NCI-H2196 treated with DMSO at 0.1 percent for 48 hours (cell line): ENCODE measurements around the gene ZNF750.

ENCODE experiments used
- DNase-seq: peaks from one replicate; lab custom pipeline; 2025; ENCODE audit not compliant: unreplicated experiment; lab: John Stamatoyannopoulos, UW

The ZNF750 gene

DNA sequence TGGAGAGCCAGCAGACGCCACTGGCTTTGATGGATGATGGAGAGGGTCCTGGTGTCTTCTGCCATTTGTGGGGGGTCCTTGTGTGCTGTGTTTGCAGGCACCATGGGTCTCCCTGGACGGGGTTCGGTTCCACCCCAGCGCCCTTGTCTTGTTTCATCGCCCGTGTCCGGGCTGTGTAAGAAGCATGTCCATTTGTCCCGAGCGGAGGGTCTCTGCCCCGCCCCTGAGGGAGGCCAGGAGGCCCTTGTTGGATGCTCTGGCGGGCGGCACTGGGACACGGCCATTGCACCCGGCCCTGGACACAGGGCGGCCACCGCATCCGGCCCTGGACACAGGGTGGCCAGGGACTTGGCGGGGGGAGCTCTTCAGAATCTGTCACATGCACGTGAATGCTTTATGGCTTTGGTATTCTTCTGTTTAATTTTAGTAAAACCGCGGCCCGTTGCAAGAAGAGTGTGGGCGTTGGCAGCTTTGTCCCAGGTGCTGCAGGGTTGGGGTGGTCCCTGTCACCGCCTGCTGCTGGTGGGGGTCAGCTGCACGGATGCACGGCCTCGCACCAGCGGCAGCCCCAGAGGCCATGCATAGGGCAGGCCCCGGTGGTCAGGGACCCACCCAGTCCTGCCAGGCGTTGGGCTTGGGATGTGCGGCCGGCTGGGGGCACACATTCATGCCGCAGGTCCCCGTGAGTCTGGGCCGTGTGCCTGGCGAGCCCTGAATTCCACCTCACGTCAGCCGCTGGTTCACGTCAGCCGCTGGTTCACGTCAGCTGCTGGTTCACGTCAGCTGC is 21.0 kb upstream of the ZNF750 start:
- no peak for DNase-seq

DNA sequence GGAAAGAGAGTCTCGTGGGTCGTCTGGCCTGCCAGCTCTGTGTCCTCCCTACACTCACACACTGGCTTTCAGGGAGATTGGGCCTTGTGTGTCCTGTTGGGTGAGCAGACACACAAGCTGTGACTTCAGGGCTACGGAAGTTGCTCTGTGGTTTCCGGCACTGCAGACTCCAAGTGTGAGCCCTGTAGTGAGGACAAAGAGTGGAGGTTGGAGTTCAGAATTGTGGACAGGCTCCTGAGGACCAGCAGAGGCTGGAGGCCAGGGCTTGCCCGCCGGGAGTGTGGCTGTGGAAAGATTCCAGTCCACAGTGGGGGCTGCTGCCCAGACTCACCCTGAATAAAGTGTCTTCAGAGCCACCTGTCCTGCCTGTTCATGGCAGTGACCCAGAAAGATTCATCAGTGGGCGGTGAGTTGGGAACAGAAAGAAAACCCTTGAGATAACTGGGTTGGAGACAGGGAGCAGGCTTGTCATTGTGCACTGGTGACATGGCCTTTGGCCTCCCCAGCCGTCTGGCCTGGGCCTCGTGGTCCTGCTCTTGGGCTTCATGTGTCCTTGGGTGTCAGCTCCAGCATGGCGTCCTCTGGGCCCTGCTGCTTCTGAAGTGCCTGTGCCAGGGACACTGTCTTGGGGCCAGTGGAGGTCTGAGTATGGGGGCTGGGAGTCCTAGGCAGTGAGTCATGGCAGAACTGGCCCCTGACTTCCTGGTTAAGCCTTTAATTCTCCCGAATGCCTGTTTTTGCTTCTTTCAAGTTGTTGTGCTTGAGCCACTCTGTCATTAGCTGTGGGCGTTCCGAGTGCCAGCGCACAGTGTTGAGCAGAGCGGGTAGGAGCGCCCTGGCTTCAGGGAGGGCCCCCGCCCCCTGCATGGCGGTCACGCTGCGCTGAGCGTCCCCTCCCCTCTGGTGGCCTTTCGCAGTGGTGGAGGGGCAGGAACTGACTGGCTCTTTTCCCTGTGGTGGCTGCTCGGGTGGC is 19.9 kb upstream of the ZNF750 start:
- DNase-seq: no peak

DNA sequence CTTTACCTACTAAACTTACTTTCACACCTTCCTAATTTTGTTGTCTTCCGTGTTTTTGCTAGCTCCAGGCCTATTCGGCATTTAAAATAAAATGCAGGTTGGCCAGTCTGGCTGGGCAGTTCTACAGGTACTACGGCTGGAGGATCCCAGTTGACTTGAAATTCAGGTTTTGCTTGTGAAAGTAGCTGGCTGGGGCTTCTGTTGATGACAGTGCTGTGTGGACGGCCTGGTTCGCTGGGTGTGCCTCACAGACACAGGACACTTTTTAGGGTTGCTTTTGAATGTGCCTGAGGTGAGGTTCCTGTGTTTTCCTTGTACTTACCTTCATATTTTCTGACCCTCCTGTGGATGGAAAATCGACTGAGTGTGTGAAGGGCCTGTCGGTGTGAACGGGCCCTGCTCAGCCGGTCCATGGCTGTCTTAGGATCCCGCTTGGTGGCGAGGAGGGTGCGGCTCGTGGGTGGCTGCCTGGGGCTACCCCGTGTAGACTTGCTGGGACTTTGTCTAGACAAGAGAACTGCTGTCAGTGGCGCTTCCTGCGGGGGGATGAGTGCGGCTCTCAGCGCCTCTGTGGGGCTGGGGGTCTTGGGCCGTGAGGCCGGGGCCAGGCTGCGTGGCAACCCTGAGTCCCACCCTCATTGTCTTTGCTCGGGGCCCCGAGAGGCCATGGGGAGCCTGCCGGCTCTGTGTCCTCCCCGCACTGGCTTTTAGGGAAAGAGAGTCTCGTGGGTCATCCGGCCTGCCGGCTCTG is 18.7 kb upstream of the ZNF750 start:
- DNase-seq: no peak

DNA sequence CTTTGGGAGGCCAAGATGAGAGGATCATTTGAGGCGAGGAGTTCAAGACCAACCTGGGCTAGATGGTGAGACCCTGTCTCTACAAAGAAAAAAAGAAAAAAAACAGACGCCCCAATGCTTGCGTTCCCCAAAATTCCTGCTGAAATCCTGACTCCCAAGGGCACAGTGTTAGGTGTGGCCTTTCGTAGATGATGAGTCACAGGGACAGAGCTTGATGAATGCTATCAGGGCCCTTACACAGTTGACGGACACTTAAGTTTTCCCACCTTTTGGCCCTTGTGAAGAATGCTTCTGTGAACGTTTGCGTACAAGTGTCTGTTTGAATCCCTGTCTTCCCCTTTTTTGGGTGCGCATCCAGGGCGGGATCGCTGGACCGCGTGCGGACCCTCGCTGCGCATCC is 16.5 kb upstream of the ZNF750 start:
- no peak for DNase-seq

DNA sequence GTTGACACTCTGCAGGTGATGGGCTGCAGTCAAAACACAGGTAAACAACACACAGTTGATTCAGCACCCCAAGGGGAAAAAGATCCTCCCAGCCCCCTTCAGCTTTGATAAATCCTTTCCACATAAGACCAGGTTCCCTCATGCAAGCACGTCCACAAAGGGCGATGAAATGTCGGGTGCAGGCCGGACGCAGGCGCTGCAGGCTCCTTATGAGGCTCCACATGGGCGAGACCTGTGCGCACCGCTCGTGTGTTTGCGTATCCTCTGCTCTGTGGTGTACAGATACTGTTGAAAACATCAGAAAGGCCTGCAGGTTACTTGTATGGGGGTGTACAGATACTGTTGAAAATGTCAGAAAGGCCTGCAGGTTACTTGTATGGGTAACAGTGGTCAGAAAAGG is 14.4 kb upstream of the ZNF750 start:
- no peak for DNase-seq

DNA sequence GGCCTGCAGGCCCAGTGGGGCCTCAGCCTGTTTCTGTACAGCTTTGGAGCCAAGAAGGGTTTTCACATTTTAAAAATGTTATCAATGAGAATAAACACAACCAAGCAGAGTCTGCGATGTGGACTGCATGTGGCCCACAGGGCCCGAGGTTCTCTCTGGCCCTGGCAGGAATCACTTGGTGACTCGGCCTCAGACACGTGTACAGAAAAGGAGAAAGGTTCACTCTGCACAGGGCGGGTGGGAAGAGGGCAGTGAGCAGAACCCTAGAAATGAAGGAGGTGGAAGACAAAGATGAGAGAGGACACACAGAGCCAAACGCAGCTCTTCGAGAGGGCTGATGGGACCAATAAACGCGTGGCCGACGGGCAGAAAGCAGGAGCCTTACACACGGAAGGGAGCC is 11.6 kb upstream of the ZNF750 start:
- DNase-seq: no peak

DNA sequence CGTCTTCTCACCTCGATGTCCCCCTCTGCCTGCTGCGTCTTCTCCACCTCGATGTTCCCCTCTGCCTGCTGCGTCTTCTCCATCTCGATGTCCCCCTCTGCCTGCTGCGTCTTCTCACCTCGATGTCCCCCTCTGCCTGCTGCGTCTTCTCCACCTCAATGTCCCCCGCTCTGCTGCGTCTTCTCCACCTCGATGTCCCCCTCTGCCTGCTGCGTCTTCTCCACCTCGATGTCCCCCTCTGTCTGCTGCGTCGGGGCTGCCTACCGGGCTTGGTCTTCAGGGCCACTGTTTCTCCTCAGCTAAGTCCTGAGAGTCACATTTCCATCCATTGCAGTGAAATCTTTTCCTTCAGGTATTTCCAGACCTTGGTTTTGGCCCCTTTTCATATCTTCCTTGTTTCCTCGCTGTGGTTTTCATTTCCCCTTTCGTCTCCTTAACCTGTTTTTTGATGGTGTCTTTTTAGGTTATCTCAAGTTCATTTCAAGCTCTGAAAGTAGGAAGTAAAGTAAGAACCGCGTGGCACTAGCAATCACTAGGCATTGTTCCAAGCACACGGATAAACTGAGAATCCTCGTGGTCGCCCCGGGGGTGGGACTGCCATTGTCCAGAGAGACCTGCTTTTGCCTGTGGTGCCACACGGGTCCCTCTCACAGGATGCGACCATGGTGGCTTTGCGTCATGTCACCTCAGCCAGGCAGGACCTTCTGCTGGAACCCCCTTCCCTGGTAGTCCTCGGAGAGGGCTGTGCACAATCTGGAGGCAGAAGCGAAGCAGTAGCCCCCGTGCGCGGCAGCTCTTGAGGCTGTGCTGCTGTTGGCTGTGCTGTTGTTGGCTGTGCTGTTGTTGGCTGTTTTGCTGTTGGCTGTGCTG is 9.5 kb upstream of the ZNF750 start:
- DNase-seq: no peak

DNA sequence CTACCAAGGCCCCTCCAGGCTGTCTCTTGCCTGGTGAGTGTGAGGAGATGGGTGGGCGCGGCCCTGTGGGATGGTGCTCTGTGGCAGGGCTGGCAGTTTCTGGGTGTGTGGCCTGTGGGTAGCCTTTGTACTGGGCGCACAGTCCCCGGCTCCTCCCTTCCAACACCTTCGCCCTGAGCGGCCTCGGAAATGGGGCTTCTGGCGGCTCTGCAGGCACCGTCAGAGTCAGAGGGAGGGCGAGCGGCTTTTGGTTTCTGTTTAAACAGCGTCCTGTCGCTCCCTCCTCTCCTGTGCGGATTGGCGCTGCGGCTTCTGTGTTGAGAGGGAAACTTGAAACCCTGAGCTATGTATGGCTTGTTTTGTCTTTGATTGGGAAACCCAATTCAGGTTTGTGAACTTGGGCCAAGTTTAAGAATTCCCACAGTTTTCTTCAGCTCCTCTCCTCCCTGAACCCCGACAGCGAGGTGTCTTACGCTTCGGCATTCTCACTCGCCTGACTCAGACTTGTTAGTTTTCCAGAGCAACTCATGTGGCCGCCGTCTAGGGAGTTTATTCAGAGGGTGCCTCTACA is 8.3 kb upstream of the ZNF750 start:
- peak; percentile 95 for DNase-seq

DNA sequence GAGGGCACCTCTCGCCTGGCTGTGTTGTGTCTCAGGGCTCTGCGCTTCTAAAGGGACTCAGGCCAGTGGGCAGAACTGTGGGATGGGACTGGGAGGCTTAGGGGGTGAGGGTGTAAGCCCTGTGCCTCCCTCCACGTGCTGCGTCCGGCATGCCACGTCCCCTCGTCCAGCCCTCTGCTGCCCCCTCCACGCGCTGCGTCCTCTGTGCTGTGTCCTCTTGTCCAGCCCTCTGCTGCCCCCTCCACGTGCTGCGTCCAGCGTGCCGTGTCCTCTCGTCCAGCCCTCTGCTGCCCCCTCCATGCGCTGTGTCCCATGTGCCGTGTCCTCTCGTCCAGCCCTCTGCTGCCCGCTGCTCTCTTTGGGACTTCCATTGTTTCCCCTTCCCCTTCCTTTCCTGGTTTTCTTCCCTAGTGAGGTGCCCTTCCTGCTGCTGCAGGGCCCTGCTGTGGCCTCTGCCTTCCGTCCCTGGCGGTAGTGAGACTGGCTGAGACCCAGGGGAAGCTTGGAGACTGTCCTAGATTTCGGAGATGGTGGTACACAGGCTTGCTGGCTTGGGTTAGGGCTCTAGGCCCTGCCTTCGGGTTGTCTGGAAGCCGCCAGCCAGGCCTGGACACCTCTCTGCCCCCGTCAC is 6.4 kb upstream of the ZNF750 start:
- DNase-seq: no peak

DNA sequence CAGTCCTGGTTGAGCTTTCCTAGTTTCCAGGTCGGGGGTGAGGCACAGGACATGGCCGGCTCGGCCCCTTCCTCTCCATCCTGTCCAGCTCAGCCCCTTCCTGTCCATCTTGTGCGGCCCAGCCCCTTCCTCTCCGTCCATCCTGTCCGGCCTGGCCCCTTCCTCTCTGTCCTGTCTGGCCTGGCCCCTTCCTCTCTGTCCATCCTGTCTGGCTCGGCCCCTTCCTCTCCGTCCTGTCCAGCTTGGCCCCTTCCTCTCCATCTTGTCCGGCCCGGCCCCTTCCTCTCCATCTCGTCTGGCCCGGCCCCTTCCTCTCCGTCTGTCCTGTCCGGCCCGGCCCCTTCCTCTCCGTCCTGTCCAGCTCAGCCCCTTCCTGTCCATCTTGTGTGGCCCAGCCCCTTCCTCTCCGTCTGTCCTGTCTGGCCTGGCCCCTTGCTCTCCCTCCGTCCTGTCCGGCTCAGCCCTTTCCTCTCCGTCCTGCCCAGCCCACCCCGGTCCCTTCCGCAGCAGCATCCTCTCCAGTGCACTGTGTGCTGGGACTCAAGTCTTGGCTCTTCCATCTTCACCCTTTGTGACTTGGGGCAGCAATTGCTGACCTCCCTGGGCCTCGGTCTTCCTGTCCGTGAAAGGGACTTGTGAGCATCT is 5.5 kb upstream of the ZNF750 start:
- DNase-seq: no peak

DNA sequence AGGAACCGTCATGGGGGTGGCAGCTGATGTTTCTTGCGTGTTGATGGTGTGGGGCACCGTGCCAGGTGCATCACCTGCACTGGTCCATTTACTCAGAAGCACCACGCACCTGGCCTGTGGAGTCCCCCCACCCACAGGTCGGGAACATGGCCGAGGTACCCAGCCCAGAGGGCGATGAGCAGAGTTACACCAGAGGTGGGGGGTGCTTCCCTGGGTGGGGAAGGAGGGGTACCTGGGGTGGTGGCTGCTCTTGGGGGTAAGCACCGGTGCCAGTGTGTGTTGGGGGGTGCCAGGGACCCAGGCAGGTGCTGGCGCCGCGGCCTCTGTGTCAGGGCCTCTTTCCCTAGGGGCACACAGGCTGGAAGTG is 5.0 kb upstream of the ZNF750 start:
- DNase-seq: no peak

DNA sequence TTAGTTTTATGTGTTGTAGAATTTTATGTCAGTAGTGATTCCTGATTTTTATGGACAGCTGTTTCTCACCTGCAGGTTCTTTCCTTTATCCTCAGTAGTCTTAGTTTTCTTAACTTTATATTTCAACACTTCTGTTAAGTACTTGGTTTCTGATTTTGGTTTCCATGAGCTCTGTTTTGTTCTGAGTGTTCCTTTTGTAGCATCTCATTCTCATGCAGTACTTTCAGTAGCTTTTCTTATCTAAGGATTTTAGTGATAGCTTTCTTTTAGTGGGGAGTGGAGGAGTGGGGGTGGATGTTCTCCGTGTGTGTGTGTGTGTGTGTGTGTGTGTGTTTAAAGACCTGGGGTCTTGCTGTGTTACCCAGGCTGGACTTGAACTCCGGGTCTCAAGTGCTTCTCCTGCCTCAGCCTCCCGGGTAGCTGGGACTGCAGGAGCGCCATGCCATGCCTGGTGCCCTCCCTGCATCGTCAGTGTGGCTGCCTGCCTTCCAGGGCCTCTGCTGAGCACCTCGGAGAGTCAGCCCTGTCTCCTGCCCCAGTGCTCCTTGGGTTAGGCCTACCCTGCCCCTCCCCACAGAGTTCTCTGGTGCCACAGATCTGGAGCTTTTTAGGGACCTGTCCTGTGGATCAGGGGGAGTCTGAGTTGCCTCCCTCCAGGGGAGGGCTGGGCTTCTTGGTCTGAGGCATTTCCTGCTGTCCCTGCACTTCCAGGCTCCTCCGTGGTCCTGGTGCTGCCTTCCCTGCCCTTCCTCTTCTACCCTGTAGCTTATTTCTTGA is 4.3 kb upstream of the ZNF750 start:
- DNase-seq: no peak

DNA sequence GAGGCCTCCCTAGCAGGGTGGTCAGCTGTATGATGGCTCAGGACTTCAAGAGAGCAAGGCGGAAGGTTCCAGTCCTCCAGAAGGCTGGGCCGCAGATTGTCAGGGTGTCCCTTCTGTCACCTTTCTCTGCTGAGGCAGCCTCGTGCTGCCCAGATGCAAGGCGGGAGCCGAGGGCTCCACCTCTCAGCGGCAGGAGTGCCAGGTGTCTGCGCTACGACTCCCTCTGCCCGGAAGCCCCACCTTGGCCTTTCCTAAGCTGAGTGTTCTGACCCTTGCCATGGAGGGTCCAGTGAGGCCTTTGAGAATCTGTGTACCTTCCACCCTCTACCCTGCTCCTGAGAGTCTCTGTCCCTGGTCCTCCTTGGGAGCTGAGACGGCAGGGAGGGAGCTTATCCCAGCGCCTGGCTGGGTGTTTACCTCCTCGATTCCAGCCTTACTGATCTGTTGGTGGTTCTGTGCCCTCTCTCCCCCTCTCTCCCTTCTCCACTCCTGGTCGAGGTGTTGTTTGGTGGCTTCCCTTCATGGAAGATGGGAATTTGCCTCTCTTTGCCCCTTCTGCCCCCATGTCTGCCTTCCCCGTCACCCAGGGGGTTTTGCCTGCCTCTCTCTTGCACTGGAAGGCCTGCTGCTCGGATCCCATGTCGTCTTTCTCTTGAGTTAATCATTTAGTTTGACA is 2.2 kb upstream of the ZNF750 start:
- DNase-seq: no peak

DNA sequence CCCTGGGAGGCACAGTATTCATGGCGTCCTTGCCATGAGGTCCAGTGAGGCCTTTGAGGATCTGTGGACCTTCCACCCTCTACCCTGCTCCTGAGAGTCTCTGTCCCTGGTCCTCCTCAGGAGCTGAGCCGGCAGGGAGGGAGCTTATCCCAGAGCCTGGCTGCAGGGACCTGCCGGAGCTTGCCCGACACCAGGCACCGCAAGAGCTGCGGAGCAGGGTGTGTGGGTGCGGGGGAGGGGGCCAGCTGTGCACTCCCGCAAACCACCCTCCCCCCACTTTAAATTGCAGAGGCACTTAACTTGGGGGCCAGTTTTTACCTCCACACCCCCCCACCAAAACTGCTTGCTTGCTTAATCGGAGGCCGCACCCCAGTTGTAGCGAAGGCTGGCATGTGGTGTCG is 609 bp upstream of the ZNF750 start:
- DNase-seq: no peak

DNA sequence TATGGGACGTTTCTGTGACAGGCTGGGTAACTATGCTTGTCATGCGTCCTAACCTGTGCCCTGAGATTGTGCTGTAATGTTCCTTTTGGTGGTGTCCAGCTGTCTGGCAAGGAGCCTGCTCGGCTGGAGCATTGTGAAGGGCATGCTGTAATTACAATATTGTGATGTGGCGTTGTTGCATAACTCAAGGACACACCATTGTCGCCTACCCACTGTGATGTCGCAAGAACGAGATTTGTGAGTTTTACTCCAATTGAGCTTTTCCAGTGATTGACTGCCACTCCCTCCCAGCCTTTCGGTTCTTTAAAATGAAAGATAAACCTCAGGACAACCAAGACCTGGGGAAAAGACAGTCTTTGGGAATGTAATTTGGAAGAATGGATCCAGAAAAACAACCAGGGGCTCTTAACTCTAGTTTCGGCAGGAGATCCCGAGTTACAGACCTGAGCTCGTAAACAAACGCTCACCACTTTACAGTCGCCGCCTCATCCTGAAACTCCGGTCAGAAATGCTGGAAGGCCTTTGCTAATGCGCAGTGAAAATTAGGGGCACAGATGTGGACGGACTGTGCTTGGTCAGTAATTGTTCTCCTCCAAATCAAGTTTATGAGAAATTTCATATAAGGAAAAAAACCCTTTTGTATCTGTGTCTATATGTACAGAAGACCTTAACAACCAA is 1.3 kb downstream of the ZNF750 start:
- no peak for DNase-seq

DNA sequence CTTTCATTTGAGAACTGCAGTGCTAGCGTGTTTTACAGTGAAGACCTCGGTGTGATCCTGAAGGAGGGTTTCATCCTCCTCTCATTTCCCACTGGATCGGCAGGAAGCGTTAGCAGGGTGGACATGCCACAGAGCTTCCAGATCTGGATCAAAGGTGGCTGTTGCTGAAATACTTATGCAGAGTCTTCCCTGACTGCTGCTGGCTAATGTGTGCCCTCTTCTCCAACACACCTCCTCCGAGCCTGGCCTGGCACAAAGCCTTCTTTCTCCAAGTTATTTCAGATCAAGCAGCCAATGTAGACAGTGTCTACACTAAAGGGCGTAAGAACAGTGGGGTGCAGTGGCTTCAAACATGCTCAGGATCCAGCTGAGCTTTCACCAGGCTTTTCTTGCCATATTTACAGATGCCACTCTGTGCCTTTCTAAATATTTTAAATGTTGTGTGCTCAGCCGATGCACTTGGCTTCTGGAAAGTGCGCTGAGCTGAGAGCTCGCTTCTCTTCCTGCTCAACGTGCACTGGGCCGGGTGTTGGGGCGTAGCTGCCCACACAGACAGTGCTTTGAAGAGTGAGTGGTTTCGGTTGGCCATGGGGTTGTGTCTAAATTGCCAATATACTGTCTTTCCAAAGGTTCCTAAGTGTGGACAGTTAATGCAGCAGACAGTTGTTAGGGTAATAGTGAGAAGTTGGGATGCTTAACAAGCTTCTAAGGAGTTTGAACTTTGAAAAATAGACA is 2.1 kb downstream of the ZNF750 start:
- no peak for DNase-seq
